GM19395 (cell line): ENCODE results near the gene GRIN2A.

Experiments used
- ATAC-seq: cut with Tn5 transposase; IDR thresholded peaks from one replicate; pipeline ENCODE4 v1.9.1; 2021; ENCODE audit warnings: mild to moderate bottlenecking, moderate library complexity; ENCODE audit not compliant: unreplicated experiment

GRIN2A gene

DNA sequence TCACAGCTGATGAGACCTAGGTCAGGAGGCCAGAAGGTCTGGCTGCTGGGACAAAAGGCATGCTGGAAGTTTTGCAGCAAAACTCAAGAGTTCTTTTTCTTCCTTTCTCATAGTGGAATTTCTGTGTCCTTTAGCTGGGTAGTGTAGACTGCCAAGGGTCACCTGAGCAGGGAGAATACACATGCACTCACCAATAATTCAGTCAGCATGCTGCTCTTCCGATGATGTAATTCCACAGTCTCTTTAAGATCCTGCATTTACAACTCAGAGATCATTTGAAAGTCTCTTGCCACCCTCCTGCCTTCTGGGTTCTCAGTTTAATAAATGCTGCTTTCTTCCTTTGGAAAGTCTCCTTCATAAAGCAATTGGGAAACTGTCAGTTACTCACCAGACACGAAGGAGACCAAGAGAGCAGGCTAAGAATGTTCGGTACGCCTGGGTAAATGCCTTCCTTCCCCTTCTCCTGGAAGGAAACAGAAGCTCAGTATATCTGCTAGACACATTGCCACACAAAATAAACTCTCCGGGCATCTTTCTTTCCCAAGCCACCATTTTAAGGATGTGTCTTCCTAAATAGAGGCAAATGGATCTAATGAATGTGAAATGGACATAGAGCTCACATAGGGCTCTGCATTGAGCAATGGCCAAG, 473.1 kb downstream of the GRIN2A start:
- no peak for ATAC-seq

DNA sequence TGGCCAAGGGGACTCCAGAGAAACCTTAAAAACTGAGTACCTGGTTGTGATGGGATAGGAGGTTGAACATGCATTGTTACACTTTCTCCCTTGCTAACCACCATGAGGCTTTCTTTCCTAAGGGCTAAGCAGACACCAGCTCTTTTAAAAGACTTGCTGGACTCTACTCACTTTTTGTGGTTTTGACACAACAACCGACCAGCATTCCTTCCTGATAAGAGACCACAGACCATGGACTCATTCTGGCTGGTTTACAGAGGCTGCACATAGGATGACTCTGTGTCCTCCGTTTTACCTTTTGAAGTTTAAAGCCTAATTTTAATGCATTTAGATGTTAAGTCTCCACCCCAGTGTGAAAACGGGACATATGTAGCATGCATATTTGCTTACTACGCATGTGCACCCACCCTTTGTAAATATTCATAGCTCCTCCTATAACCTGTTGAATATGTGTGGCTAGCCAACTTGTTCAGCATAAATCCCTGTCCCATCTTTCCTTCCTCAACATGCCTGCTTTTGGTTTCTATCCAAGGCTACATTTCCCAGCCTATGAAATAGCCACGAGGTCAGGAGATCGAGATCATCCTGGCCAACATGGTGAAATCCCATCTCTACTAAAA, 475.9 kb downstream of the GRIN2A start:
- no peak for ATAC-seq

DNA sequence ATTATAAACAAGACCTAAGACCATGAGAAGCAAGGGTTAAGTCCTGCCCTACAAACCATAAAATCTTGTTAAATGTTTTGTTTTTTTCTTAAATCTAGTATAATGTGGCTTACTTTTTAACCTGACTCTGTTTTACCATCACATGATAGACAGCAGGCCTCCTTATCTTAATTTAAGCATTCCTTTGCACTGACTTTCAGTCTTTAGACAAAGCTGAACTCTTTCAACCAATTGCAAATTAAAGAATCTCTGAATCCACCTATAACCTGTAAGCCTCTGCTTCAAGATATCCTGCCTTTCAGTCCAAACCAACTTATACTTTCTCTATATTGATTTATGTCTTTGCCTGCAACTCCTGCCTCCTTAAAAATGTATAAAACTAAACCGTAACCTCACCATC, 478.5 kb downstream of the GRIN2A start:
- ATAC-seq = no peak
